Uterus (tissue), 4 donors: ENCODE data around the gene ILF3. TPM values are rescaled to one million over a fixed set of nuclear protein-coding genes. Genes with fewer than 3 reads are reported as not detected.
A peak's percentile ranks its signal among the peaks of the same experiment; 100 is the strongest.

ENCODE experiments used
- DNase-seq, 2 donors: peaks; one replicate each; pipeline ENCODE4 v3.0.0-alpha.2; 2019 to 2020
- H3K27ac ChIP-seq, 2 donors: fragments of 200-600 bp; sonication (generic); 1 replicate in 1 of 2; 2 replicates in 1 of 2; pipeline ENCODE4 v1.5.1; 2016 to 2018
- H3K27me3 ChIP-seq, 2 donors: fragments of 200-600 bp; sonication (generic); one replicate each; pipeline ENCODE4 v1.5.1; 2018 to 2019; ENCODE audit warnings: control low read depth in 1 of 2
- H3K36me3 ChIP-seq, 2 donors: fragments of 200-600 bp; sonication (generic); one replicate each; pipeline ENCODE4 v1.5.1; 2019; ENCODE audit warnings: control low read depth in 1 of 2
- H3K4me1 ChIP-seq, 2 donors: fragments of 200-600 bp; sonication (generic); one replicate each; pipeline ENCODE4 v1.5.1; 2018 to 2019; ENCODE audit warnings: control low read depth in 1 of 2
- H3K4me3 ChIP-seq, 2 donors: fragments of 200-600 bp; sonication (generic); 1 replicate in 1 of 2; 2 replicates in 1 of 2; pipeline ENCODE4 v1.5.1; 2018 to 2019; ENCODE audit warnings: mild to moderate bottlenecking in 1 of 2
- H3K9me3 ChIP-seq, 2 donors: fragments of 200-600 bp; sonication (generic); one replicate each; pipeline ENCODE4 v1.5.1; 2019; ENCODE audit warnings: control low read depth in 1 of 2
- CTCF ChIP-seq, 4 experiments: fragments of 200-600 bp in 2 of 4; fragments of 450-650 bp in 2 of 4; sonication (generic) in 2 of 4; IDR thresholded peaks; one replicate each; pipeline ENCODE4 v1.5.1; 2016 to 2019; ENCODE audit warnings: antibody characterized with exemption in 4 of 4, mild to moderate bottlenecking in 2 of 4, moderate library complexity in 1 of 4
- POLR2A ChIP-seq, 2 donors: fragments of 450-650 bp; IDR thresholded peaks; one replicate each; pipeline ENCODE4 v1.6.1; 2016; ENCODE audit warnings: antibody characterized with exemption in 2 of 2, mild to moderate bottlenecking in 1 of 2, moderate library complexity in 1 of 2
- intact Hi-C: fragments of 100-400 bp; cut with DNase I; formaldehyde crosslinking; loops from one replicate; pipeline ENCODE4 v1.15.1; 2023; ENCODE audit warnings: low total_unique reads
- total RNA-seq, 4 donors: library from RNA; depleted of rRNA in 3 of 4; stranded (reverse); fragments of >200 nt in 3 of 4; gene quantifications; one replicate each; pipeline versions ENCODE4 v1.1.0 to v1.2.4, GENCODE V29; 2014 to 2023
- donor health status: DM: yes; HTN: yes; CAD: no.

Gene ILF3
- total RNA-seq, 4 donors from 2014 or later: 57.1 to 282 (median 138) TPM

- TF ChIP-seq POLR2A (IDR thresholded peaks at IDR 0.05) (no peak), CTCF (IDR thresholded peaks at IDR 0.05) (peak; percentile 86 to 96 (median 91))
- peaks cover 0 to 5% of the 10 kb centered on the region in 2 donors for H3K4me1 ChIP-seq
- peak; percentile 82 to 86 for DNase-seq
- intact Hi-C loops: loop anchor here (5.0 kb wide), 1 partner anchor 62 kb away; no protein-coding TSS in a partner anchor
- H3K27ac ChIP-seq: peak overlapping the region; percentile 53 to 55
- no peak overlapping the region for H3K4me3 ChIP-seq
- no peaks in the 10 kb centered on the region for H3K9me3 ChIP-seq
- H3K36me3 ChIP-seq: no peaks in the 10 kb centered on the region
- no peaks in the 10 kb centered on the region for H3K27me3 ChIP-seq
Measured at GRCh38 chr19:10644260-10645007, 9.7 kb upstream of the ILF3 start.

- TF ChIP-seq POLR2A (IDR thresholded peaks at IDR 0.05): no peak
- no peak for TF ChIP-seq CTCF (IDR thresholded peaks at IDR 0.05)
- Histone ChIP-seq H3K36me3 (no peaks in the 10 kb centered on the region), H3K4me1 (peaks cover 0 to 5% of the 10 kb centered on the region in 2 donors), H3K27me3 (no peaks in the 10 kb centered on the region), H3K4me3 (no peak overlapping the region), H3K27ac (no peak overlapping the region), H3K9me3 (no peaks in the 10 kb centered on the region)
- DNase-seq: no peak
- intact Hi-C loops: no loop called here
Measured at GRCh38 chr19:10646456-10647159, 7.5 kb upstream of the ILF3 start.

- DNase-seq: no peak
Measured at GRCh38 chr19:10648360-10648759, 5.8 kb upstream of the ILF3 start.

GRCh38 chr19:10651851-10652250 lies 2.3 kb upstream of the ILF3 start:
- H3K36me3 ChIP-seq: no peaks in the 10 kb centered on the region
- intact Hi-C loops: no loop called here

More at GRCh38 chr19:10648360-10648759, 5.8 kb upstream of the ILF3 start:
- no peak overlapping the region for H3K4me3 ChIP-seq
- no peaks in the 10 kb centered on the region for H3K9me3 ChIP-seq
- H3K36me3 ChIP-seq: no peaks in the 10 kb centered on the region
- intact Hi-C loops: no loop called here
- H3K27me3 ChIP-seq: no peaks in the 10 kb centered on the region
- H3K4me1 ChIP-seq: peaks cover 0 to 10% of the 10 kb centered on the region in 2 donors
- no peak overlapping the region for H3K27ac ChIP-seq
- no peak for TF ChIP-seq CTCF (IDR thresholded peaks at IDR 0.05)
- TF ChIP-seq POLR2A (IDR thresholded peaks at IDR 0.05): no peak

More at GRCh38 chr19:10651851-10652250, 2.3 kb upstream of the ILF3 start:
- no peak for DNase-seq
- Histone ChIP-seq H3K4me3 (no peak overlapping the region), H3K4me1 (peaks cover 9% of the 10 kb centered on the region in 2 donors), H3K27me3 (no peaks in the 10 kb centered on the region), H3K9me3 (no peaks in the 10 kb centered on the region), H3K27ac (no peak overlapping the region)
- TF ChIP-seq CTCF (IDR thresholded peaks at IDR 0.05): no peak
- TF ChIP-seq POLR2A (IDR thresholded peaks at IDR 0.05): no peak
